Measurements from ENCODE around the gene HES3.

The HES3 gene

GRCh38 chr1:6253380-6253779 lies 9.4 kb downstream of the HES3 start:
- H3K27ac ChIP-seq, result no peak overlapping the region
- no peak for DNase-seq (ENCODE audit: low spot score)
- no peak overlapping the region for H3K4me3 ChIP-seq
- TF ChIP-seq CTCF (IDR thresholded peaks at IDR 0.05), result no peak

GRCh38 chr1:6254691-6255090 lies 10.7 kb downstream of the HES3 start:
- DNase-seq (ENCODE audit: low spot score), result no peak
- Histone ChIP-seq H3K27ac (no peak overlapping the region), H3K4me3 (no peak overlapping the region)
- TF ChIP-seq CTCF (IDR thresholded peaks at IDR 0.05), result no peak

- Histone ChIP-seq H3K4me3 (no peak overlapping the region), H3K27ac (no peak overlapping the region)
- DNase-seq (ENCODE audit: low spot score), result no peak
- no peak for TF ChIP-seq CTCF (IDR thresholded peaks at IDR 0.05)
These were observed 12.7 kb downstream of the HES3 start for GRCh38 chr1:6256645-6257044.

GRCh38 chr1:6257541-6258069 lies 13.6 kb downstream of the HES3 start:
- Histone ChIP-seq H3K27ac (no peak overlapping the region), H3K4me3 (no peak overlapping the region)
- no peak for DNase-seq (ENCODE audit: low spot score)
- no peak for TF ChIP-seq CTCF (IDR thresholded peaks at IDR 0.05)

- no peak for DNase-seq (ENCODE audit: low spot score)
- Histone ChIP-seq H3K27ac (no peak overlapping the region), H3K4me3 (no peak overlapping the region)
- TF ChIP-seq CTCF (IDR thresholded peaks at IDR 0.05), result no peak
These were observed 14.7 kb downstream of the HES3 start for GRCh38 chr1:6258675-6259074.

GRCh38 chr1:6259491-6260362 lies 15.7 kb downstream of the HES3 start:
- TF ChIP-seq CTCF (IDR thresholded peaks at IDR 0.05), result no peak
- peak; percentile 83 for DNase-seq (ENCODE audit: low spot score)
- Histone ChIP-seq H3K27ac (peak overlapping the region in 1 of 2 donors; percentile 58), H3K4me3 (peak overlapping the region; percentile 76)

- Histone ChIP-seq H3K27ac (peak overlapping the region in 1 of 2 donors; percentile 58), H3K4me3 (peak overlapping the region; percentile 76)
- no peak for TF ChIP-seq CTCF (IDR thresholded peaks at IDR 0.05)
- DNase-seq (ENCODE audit: low spot score), result no peak
These were observed 16.5 kb downstream of the HES3 start for GRCh38 chr1:6260433-6260934.
